Activated CD8-positive, alpha-beta T cell treated with anti-CD3 and anti-CD28 coated beads for 36 hours (primary cell): Measurements from ENCODE around the gene RHBDF2. TPM values are rescaled to one million over a fixed set of nuclear protein-coding genes. Genes with fewer than 3 reads are reported as not detected.
"Not testable (repeated sequence)": the region's sequence is repeated elsewhere in the genome, so short reads cannot be mapped to it uniquely, and the experiment has no call there.

Source experiments
- ATAC-seq: fragments of 200-7000 bp; cut with Tn5 transposase; one replicate; pipeline ENCODE4 v1.10.0; 2021; ENCODE audit warnings: mild to moderate bottlenecking, moderate library complexity
- CTCF ChIA-PET: fragments of 350-600 bp; sonication (Branson Sonifier 250); formaldehyde crosslinking; loops from one replicate; lab custom pipeline; 2021; ENCODE audit warnings: antibody characterized with exemption; lab: Charles Lee
- POLR2A ChIA-PET: fragments of 350-600 bp; sonication (Branson Sonifier 250); formaldehyde crosslinking; loops from one replicate; lab custom pipeline; 2021; ENCODE audit warnings: antibody characterized with exemption; lab: Charles Lee
- DNase-seq: peaks from one replicate; pipeline ENCODE4 v3.0.0-alpha.2; 2020
- H3K27ac Mint-ChIP-seq: one replicate; pipeline ENCODE4 v1.8.0; 2021; ENCODE audit warnings: mild to moderate bottlenecking, mixed read lengths
- H3K27me3 Mint-ChIP-seq: one replicate; pipeline ENCODE4 v1.8.0; 2021; ENCODE audit warnings: mixed read lengths
- H3K36me3 Mint-ChIP-seq: one replicate; pipeline ENCODE4 v1.8.0; 2021; ENCODE audit warnings: low read depth, mixed read lengths
- H3K4me1 Mint-ChIP-seq: one replicate; pipeline ENCODE4 v1.8.0; 2021; ENCODE audit warnings: low read depth, mixed read lengths
- H3K4me3 Mint-ChIP-seq: one replicate; pipeline ENCODE4 v1.8.0; 2021; ENCODE audit warnings: mild to moderate bottlenecking, moderate library complexity, mixed read lengths
- H3K9me3 Mint-ChIP-seq: one replicate; pipeline ENCODE4 v1.8.0; 2021; ENCODE audit warnings: mixed read lengths
- CTCF ChIP-seq: fragments of 200-600 bp; IDR thresholded peaks from one replicate; pipeline ENCODE4 v1.8.0; 2022; ENCODE audit warnings: antibody characterized with exemption, mild to moderate bottlenecking
- intact Hi-C: fragments of 100-400 bp; cut with micrococcal nuclease; formaldehyde crosslinking; loops from one replicate; pipeline ENCODE4 v1.10.0; 2022
- total RNA-seq, 2 experiments: library from RNA; stranded (reverse); gene quantifications; one replicate each; pipeline ENCODE4 v1.2.3, GENCODE V29; 2021

RHBDF2 gene
- total RNA-seq, 2 experiments from 2014 or later, result 19.9 to 20.4 TPM

GRCh38 chr17:76512366-76513305 lies 11.4 kb upstream of the RHBDF2 start:
- Mint-ChIP-seq H3K4me3 (no peak overlapping the region), H3K36me3 (no peaks in the 10 kb centered on the region), H3K4me1 (peaks cover 30% of the 10 kb centered on the region), H3K27ac (no peak overlapping the region), H3K27me3 (no peaks in the 10 kb centered on the region), H3K9me3 (no peaks in the 10 kb centered on the region)
- TF ChIP-seq CTCF, result no peak
- no peak for DNase-seq
- intact Hi-C loops, result no loop called here
- POLR2A ChIA-PET, result interaction anchor here (1.0 kb wide), 1 partner anchor 12 kb away, joined by 3 read pairs; no protein-coding TSS in a partner anchor
- no peak for ATAC-seq
- CTCF ChIA-PET, result interaction anchor here (1.0 to 5.2 kb wide), 7 partner anchors 11 to 127 kb away, joined by 3 to 33 read pairs (median 8); partner anchors contain the start of gene AANAT

GRCh38 chr17:76511668-76512365 lies 10.6 kb upstream of the RHBDF2 start:
- Mint-ChIP-seq H3K27me3 (no peaks in the 10 kb centered on the region), H3K27ac (no peak overlapping the region)
- POLR2A ChIA-PET, result interaction anchor here (0.5 to 1.0 kb wide), 2 partner anchors 12 to 177 kb away, joined by 3 read pairs; no protein-coding TSS in a partner anchor

GRCh38 chr17:76510831-76511244 lies 9.6 kb upstream of the RHBDF2 start:
- H3K4me1 Mint-ChIP-seq, result peaks cover 27% of the 10 kb centered on the region
- TF ChIP-seq CTCF, result no peak
- no peaks in the 10 kb centered on the region for H3K27me3 Mint-ChIP-seq
- intact Hi-C loops, result no loop called here
- no peak for ATAC-seq
- DNase-seq, result no peak
- no peak overlapping the region for H3K27ac Mint-ChIP-seq
- no peak overlapping the region for H3K4me3 Mint-ChIP-seq
- H3K36me3 Mint-ChIP-seq, result no peaks in the 10 kb centered on the region
- H3K9me3 Mint-ChIP-seq, result no peaks in the 10 kb centered on the region
- POLR2A ChIA-PET, result no interaction called here
- CTCF ChIA-PET, result interaction anchor here (1.6 to 5.2 kb wide), 4 partner anchors 13 to 103 kb away, joined by 4 to 33 read pairs (median 9); partner anchors contain the start of gene AANAT

More at GRCh38 chr17:76511668-76512365, 10.6 kb upstream of the RHBDF2 start:
- peaks cover 30% of the 10 kb centered on the region for H3K4me1 Mint-ChIP-seq
- no peak for DNase-seq
- ATAC-seq, result no peak
- no peaks in the 10 kb centered on the region for H3K9me3 Mint-ChIP-seq
- no peak for TF ChIP-seq CTCF
- CTCF ChIA-PET, result interaction anchor here (1.1 to 5.2 kb wide), 6 partner anchors 12 to 113 kb away, joined by 3 to 33 read pairs (median 8); partner anchors contain the start of gene AANAT
- no peak overlapping the region for H3K4me3 Mint-ChIP-seq
- intact Hi-C loops, result no loop called here
- H3K36me3 Mint-ChIP-seq, result no peaks in the 10 kb centered on the region

- not testable (repeated sequence) for H3K4me3 Mint-ChIP-seq, H3K9me3 Mint-ChIP-seq, ATAC-seq, H3K27me3 Mint-ChIP-seq, H3K27ac Mint-ChIP-seq, H3K36me3 Mint-ChIP-seq, DNase-seq
- ChIA-PET POLR2A (interaction anchor here (1.4 kb wide), 1 partner anchor 42 kb away, joined by 4 read pairs; no protein-coding TSS in a partner anchor), CTCF (interaction anchor here (1.3 to 4.5 kb wide), 7 partner anchors 15 to 229 kb away, joined by 3 to 83 read pairs (median 14); partner anchors contain the start of gene AANAT)
- peaks cover 16% of the 10 kb centered on the region for H3K4me1 Mint-ChIP-seq
- intact Hi-C loops, result loop anchor here (5.0 kb wide), 1 partner anchor 101 kb away; no protein-coding TSS in a partner anchor
These were observed 7.3 kb upstream of the RHBDF2 start for GRCh38 chr17:76508472-76509063.
